Measurements from ENCODE around the gene RRP9. TPM values are rescaled to one million over a fixed set of nuclear protein-coding genes. Genes with fewer than 3 reads are reported as not detected.

RRP9 gene
- total RNA-seq, 1 experiment from 2014 or later, result 32.3 TPM

DNA sequence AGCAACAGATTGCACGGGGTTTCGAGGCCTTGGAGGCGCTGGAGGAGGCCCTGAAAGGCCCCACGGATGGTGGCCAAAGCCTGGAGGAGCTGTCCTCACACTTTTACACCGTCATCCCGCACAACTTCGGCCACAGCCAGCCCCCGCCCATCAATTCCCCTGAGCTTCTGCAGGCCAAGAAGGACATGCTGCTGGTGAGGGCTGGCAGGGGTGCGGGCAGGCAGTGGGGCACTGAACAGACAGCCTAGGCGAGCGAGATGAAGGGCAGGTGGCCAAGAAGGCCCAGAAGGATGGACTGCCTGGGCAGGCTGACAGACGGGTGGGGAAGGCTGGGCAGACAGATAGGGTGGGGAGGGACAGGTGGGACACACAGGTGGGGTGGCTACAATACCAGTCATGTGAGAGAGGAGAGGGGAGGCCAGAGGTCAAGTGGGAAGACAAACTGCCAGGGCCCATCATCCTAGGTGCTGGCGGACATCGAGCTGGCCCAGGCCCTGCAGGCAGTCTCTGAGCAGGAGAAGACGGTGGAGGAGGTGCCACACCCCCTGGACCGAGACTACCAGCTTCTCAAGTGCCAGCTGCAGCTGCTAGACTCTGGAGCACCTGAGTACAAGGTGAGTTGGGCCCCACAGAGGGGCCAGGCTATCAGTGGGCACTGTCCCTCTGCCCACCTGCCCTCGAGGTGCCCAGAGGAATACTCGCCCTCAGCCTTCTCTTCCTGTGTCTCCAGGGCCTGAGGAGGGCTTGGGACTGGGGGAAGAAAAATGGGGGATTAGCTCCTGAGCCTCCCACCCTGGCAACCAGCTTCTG is 3.5 kb upstream of the RRP9 start:
- peaks cover 6% of the 10 kb centered on the region for H3K4me1 ChIP-seq (ENCODE audit: insufficient read depth, low read length, poor library complexity, severe bottlenecking)
- H3K27ac ChIP-seq (ENCODE audit: low read depth, low read length, poor library complexity, severe bottlenecking), result no peak overlapping the region
- no peak for TF ChIP-seq EZH2 (IDR thresholded peaks at IDR 0.05; ENCODE audit: borderline replicate concordance, low read depth, low read length, poor library complexity, severe bottlenecking)
- TF ChIP-seq, protein P1, sequence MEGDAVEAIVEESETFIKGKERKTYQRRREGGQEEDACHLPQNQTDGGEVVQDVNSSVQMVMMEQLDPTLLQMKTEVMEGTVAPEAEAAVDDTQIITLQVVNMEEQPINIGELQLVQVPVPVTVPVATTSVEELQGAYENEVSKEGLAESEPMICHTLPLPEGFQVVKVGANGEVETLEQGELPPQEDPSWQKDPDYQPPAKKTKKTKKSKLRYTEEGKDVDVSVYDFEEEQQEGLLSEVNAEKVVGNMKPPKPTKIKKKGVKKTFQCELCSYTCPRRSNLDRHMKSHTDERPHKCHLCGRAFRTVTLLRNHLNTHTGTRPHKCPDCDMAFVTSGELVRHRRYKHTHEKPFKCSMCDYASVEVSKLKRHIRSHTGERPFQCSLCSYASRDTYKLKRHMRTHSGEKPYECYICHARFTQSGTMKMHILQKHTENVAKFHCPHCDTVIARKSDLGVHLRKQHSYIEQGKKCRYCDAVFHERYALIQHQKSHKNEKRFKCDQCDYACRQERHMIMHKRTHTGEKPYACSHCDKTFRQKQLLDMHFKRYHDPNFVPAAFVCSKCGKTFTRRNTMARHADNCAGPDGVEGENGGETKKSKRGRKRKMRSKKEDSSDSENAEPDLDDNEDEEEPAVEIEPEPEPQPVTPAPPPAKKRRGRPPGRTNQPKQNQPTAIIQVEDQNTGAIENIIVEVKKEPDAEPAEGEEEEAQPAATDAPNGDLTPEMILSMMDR (conservative IDR thresholded peaks at IDR 0.05; ENCODE audit: low read depth, low read length), result no peak
- CTCF ChIA-PET, result no interaction called here
- no peaks in the 10 kb centered on the region for H3K9me3 ChIP-seq (ENCODE audit: low read depth, low read length, poor library complexity, severe bottlenecking)
- BruUV-seq (replicated peaks), result no TSS peak
- H3K36me3 ChIP-seq (ENCODE audit: insufficient read depth, low read length, poor library complexity, severe bottlenecking), result no peaks in the 10 kb centered on the region
- no peak for DNase-seq (ENCODE audit: low spot score)
- intact Hi-C loops (cut with micrococcal nuclease; ENCODE audit: unreplicated experiment), result no loop called here
- H3K27me3 ChIP-seq (replicated peaks; ENCODE audit: insufficient read depth, low read depth, low read length, poor library complexity), result no peaks in the 10 kb centered on the region
- H3K4me3 ChIP-seq (ENCODE audit: low read depth, low read length, poor library complexity, severe bottlenecking), result no peak overlapping the region
- POLR2A ChIA-PET (ENCODE audit: low non-redundant PET), result no interaction called here

- no TSS peak for BruUV-seq (replicated peaks)
- ChIA-PET CTCF (no interaction called here), POLR2A (ENCODE audit: low non-redundant PET) (no interaction called here)
Measured at GRCh38 chr3:51944451-51945021, 2.8 kb upstream of the RRP9 start.

GRCh38 chr3:51943451-51944391 is 2.0 kb upstream of the RRP9 start:
- no peak overlapping the region for H3K4me3 ChIP-seq (ENCODE audit: low read depth, low read length, poor library complexity, severe bottlenecking)
- no TSS peak for BruUV-seq (replicated peaks)
- no peak overlapping the region for H3K27ac ChIP-seq (ENCODE audit: low read depth, low read length, poor library complexity, severe bottlenecking)
- TF ChIP-seq EZH2 (IDR thresholded peaks at IDR 0.05; ENCODE audit: borderline replicate concordance, low read depth, low read length, poor library complexity, severe bottlenecking), result no peak
- TF ChIP-seq, protein P1 (conservative IDR thresholded peaks at IDR 0.05; ENCODE audit: low read depth, low read length), result no peak
- intact Hi-C loops (cut with micrococcal nuclease; ENCODE audit: unreplicated experiment), result loop anchor here (2.0 kb wide), 1 partner anchor 31 kb away; the partner anchor contains the start of genes ABHD14A and ABHD14B
- POLR2A ChIA-PET (ENCODE audit: low non-redundant PET), result no interaction called here
- no peak for DNase-seq (ENCODE audit: low spot score)
- no peaks in the 10 kb centered on the region for H3K36me3 ChIP-seq (ENCODE audit: insufficient read depth, low read length, poor library complexity, severe bottlenecking)
- peaks cover 6% of the 10 kb centered on the region for H3K4me1 ChIP-seq (ENCODE audit: insufficient read depth, low read length, poor library complexity, severe bottlenecking)
- H3K9me3 ChIP-seq (ENCODE audit: low read depth, low read length, poor library complexity, severe bottlenecking), result no peaks in the 10 kb centered on the region
- CTCF ChIA-PET, result no interaction called here
- H3K27me3 ChIP-seq (replicated peaks; ENCODE audit: insufficient read depth, low read depth, low read length, poor library complexity), result no peaks in the 10 kb centered on the region

More at GRCh38 chr3:51944451-51945021, 2.8 kb upstream of the RRP9 start:
- peaks cover 6% of the 10 kb centered on the region for H3K4me1 ChIP-seq (ENCODE audit: insufficient read depth, low read length, poor library complexity, severe bottlenecking)
- no peaks in the 10 kb centered on the region for H3K36me3 ChIP-seq (ENCODE audit: insufficient read depth, low read length, poor library complexity, severe bottlenecking)
- H3K9me3 ChIP-seq (ENCODE audit: low read depth, low read length, poor library complexity, severe bottlenecking), result no peaks in the 10 kb centered on the region
- TF ChIP-seq EZH2 (IDR thresholded peaks at IDR 0.05; ENCODE audit: borderline replicate concordance, low read depth, low read length, poor library complexity, severe bottlenecking), result no peak
- TF ChIP-seq, protein P1 (conservative IDR thresholded peaks at IDR 0.05; ENCODE audit: low read depth, low read length), result no peak
- no peaks in the 10 kb centered on the region for H3K27me3 ChIP-seq (replicated peaks; ENCODE audit: insufficient read depth, low read depth, low read length, poor library complexity)
- intact Hi-C loops (cut with micrococcal nuclease; ENCODE audit: unreplicated experiment), result no loop called here
- H3K4me3 ChIP-seq (ENCODE audit: low read depth, low read length, poor library complexity, severe bottlenecking), result no peak overlapping the region
- no peak overlapping the region for H3K27ac ChIP-seq (ENCODE audit: low read depth, low read length, poor library complexity, severe bottlenecking)
- DNase-seq (ENCODE audit: low spot score), result no peak
